ENCODE results near the gene RFNG. TPM values are rescaled to one million over a fixed set of nuclear protein-coding genes. Genes with fewer than 3 reads are reported as not detected.

Gene RFNG
- 25.6 and 33.3 TPM in 2 replicates for total RNA-seq (ENCODE audit: low replicate concordance)

GRCh38 chr17:82051776-82052637 is at the start of gene RFNG, which contains the start of gene GPS1:
RFNG (minus strand) TSS chr17:82051811; CDS start chr17:82051766, 45 bp downstream.
GPS1 (plus strand) TSS chr17:82051898; CDS start chr17:82051932, 34 bp downstream.

GRCh38 chr17:82098169-82098938 is 46.7 kb upstream of the RFNG start, which contains the start of gene FASN:
FASN (minus strand) TSS chr17:82098236; CDS start chr17:82096445, 1,791 bp downstream.

GRCh38 chr17:82065638-82066303 is 14.2 kb upstream of the RFNG start, which contains the start of gene DUS1L:
DUS1L (minus strand) TSS chr17:82065804; CDS start chr17:82065059, 745 bp downstream.

GRCh38 chr17:82037092-82037888 is 14.3 kb downstream of the RFNG start, which contains the start of gene DCXR:
DCXR (minus strand) TSS chr17:82037697; CDS start chr17:82037682, 15 bp downstream.

GRCh38 chr17:82031303-82031884 is 20.2 kb downstream of the RFNG start, which contains the start of gene RAC3:
RAC3 (plus strand) TSS chr17:82031678; CDS start chr17:82031762, 84 bp downstream.

GRCh38 chr17:82022981-82023446 is 28.6 kb downstream of the RFNG start, which contains the start of gene LRRC45:
LRRC45 (plus strand) TSS chr17:82023305; CDS start chr17:82023644, 339 bp downstream.

GRCh38 chr17:82022310-82022980 is 29.2 kb downstream of the RFNG start, which contains the start of gene CENPX:
CENPX (minus strand) TSS chr17:82022878; CDS start chr17:82022861, 17 bp downstream.

Other genes with a start within 250 kb of the RFNG start
- gene GCGR, start 247.7 kb downstream of the RFNG start, total RNA-seq (ENCODE audit: low replicate concordance): not detected in 2 replicates
- 85.4 and 140 TPM in 2 replicates for gene MCRIP1, start 218.5 kb downstream of the RFNG start, total RNA-seq (ENCODE audit: low replicate concordance)
- 0.15 TPM in 1 of 2 replicates, not detected in the other for gene PPP1R27, start 216.8 kb downstream of the RFNG start, total RNA-seq (ENCODE audit: low replicate concordance)
- 997 and 1,224 TPM in 2 replicates for gene P4HB, start 191.3 kb downstream of the RFNG start, total RNA-seq (ENCODE audit: low replicate concordance)
- gene ARHGDIA, start 180.5 kb downstream of the RFNG start, total RNA-seq (ENCODE audit: low replicate concordance): 31.6 and 123 TPM in 2 replicates
- gene ALYREF, start 160.2 kb downstream of the RFNG start, total RNA-seq (ENCODE audit: low replicate concordance): 86.2 and 152 TPM in 2 replicates
- 269 and 333 TPM in 2 replicates for gene ANAPC11, start 160.1 kb downstream of the RFNG start, total RNA-seq (ENCODE audit: low replicate concordance)
- 0.23 and 0.38 TPM in 2 replicates for gene NPB, start 149.6 kb downstream of the RFNG start, total RNA-seq (ENCODE audit: low replicate concordance)
- gene PCYT2, start 140.4 kb downstream of the RFNG start, total RNA-seq (ENCODE audit: low replicate concordance): 42.8 and 43.9 TPM in 2 replicates
- gene SIRT7, start 133.6 kb downstream of the RFNG start, total RNA-seq (ENCODE audit: low replicate concordance): 12.5 and 13.0 TPM in 2 replicates
- 13.7 and 15.0 TPM in 2 replicates for gene MAFG, start 124.1 kb downstream of the RFNG start, total RNA-seq (ENCODE audit: low replicate concordance)
- 71.8 and 225 TPM in 2 replicates for gene PYCR1, start 114.5 kb downstream of the RFNG start, total RNA-seq (ENCODE audit: low replicate concordance)
- not detected in 2 replicates for gene MYADML2, start 104.6 kb downstream of the RFNG start, total RNA-seq (ENCODE audit: low replicate concordance)
- gene NOTUM, start 90.6 kb downstream of the RFNG start, total RNA-seq (ENCODE audit: low replicate concordance): 0.08 TPM in 1 of 2 replicates, not detected in the other
- gene ASPSCR1, start 74.2 kb downstream of the RFNG start, total RNA-seq (ENCODE audit: low replicate concordance): 18.5 and 30.4 TPM in 2 replicates
- gene CENPX, start 28.9 kb downstream of the RFNG start, total RNA-seq (ENCODE audit: low replicate concordance): 15.1 and 40.5 TPM in 2 replicates
- 11.9 and 16.7 TPM in 2 replicates for gene LRRC45, start 28.5 kb downstream of the RFNG start, total RNA-seq (ENCODE audit: low replicate concordance)
- 6.3 and 18.5 TPM in 2 replicates for gene RAC3, start 20.1 kb downstream of the RFNG start, total RNA-seq (ENCODE audit: low replicate concordance)
- gene DCXR, start 14.1 kb downstream of the RFNG start, total RNA-seq (ENCODE audit: low replicate concordance): 32.1 and 45.0 TPM in 2 replicates
- 78.2 and 111 TPM in 2 replicates for gene GPS1, start 87 bp upstream of the RFNG start, total RNA-seq (ENCODE audit: low replicate concordance)
- 44.9 and 48.1 TPM in 2 replicates for gene DUS1L, start 14.0 kb upstream of the RFNG start, total RNA-seq (ENCODE audit: low replicate concordance)
- gene FASN, start 46.4 kb upstream of the RFNG start, total RNA-seq (ENCODE audit: low replicate concordance): 38.4 and 89.0 TPM in 2 replicates
- 10.5 and 14.0 TPM in 2 replicates for gene CCDC57, start 161.0 kb upstream of the RFNG start, total RNA-seq (ENCODE audit: low replicate concordance)
- gene SLC16A3, start 177.2 kb upstream of the RFNG start, total RNA-seq (ENCODE audit: low replicate concordance): 117 and 167 TPM in 2 replicates
- gene CSNK1D, start 221.9 kb upstream of the RFNG start, total RNA-seq (ENCODE audit: low replicate concordance): 44.6 and 47.1 TPM in 2 replicates

Measured in smooth muscle cell of the coronary artery (primary cell).